Tibial nerve (tissue), 4 donors: ENCODE results near the gene C12orf75.

Source experiments
- CTCF ChIP-seq, 5 experiments: fragments of 200-600 bp in 3 of 5; fragments of 450-650 bp in 2 of 5; sonication (generic) in 3 of 5; IDR thresholded peaks; one replicate each; pipeline ENCODE4 v1.5.1; 2016 to 2019; ENCODE audit warnings: antibody characterized with exemption in 5 of 5, mild to moderate bottlenecking in 3 of 5, moderate library complexity in 2 of 5
- EP300 ChIP-seq, 2 donors: sonication (generic); formaldehyde crosslinking; IDR thresholded peaks; one replicate each; pipeline ENCODE4 v1.6.1; 2017; ENCODE audit warnings: antibody characterized with exemption in 2 of 2, mild to moderate bottlenecking in 1 of 2
- POLR2A ChIP-seq, 2 donors: fragments of 450-650 bp; IDR thresholded peaks; one replicate each; pipeline ENCODE4 v1.6.1; 2017; ENCODE audit warnings: antibody characterized with exemption in 2 of 2, mild to moderate bottlenecking in 2 of 2, moderate library complexity in 2 of 2

- TF ChIP-seq CTCF (IDR thresholded peaks at IDR 0.05) (no peak), POLR2A (IDR thresholded peaks at IDR 0.05) (no peak), EP300 (IDR thresholded peaks at IDR 0.05) (no peak)
Observed at GRCh38 chr12:105294886-105295479, 35.5 kb upstream of the C12orf75 start.
